HepG2 (cell line): ENCODE measurements around the gene TTC9. TPM values are rescaled to one million over a fixed set of nuclear protein-coding genes. Genes with fewer than 3 reads are reported as not detected.

Experiments
- ATAC-seq: fragments of 200-7000 bp; cut with Tn5 transposase; 3 replicates; pipeline ENCODE4 v1.9.1; 2020; ENCODE audit warnings: mild to moderate bottlenecking, moderate library complexity
- BruUV-seq: library from RNA; stranded (reverse); fragments of 400-500 nt; replicated peaks from 2 replicates; lab custom pipeline; 2021; lab: Mats Ljungman, UMichigan
- CTCF ChIA-PET: fragments of 300-600 bp; formaldehyde crosslinking; extraction: SDS; loops from one replicate; lab custom pipeline; 2021; ENCODE audit warnings: low total read pairs, inconsistent platforms, low intra/inter-chr PET ratio; lab: Yijun Ruan, JAX
- POLR2A ChIA-PET: fragments of 350-600 bp; sonication (Branson Sonifier 250); formaldehyde crosslinking; loops from one replicate; lab custom pipeline; 2020; ENCODE audit warnings: antibody characterized with exemption, inconsistent platforms; lab: Yijun Ruan, JAX
- DNase-seq: peaks from one replicate; pipeline ENCODE4 v3.0.0-alpha.2; 2015; ENCODE audit warnings: low spot score
- FAIRE-seq: peaks from 3 replicates; lab custom pipeline; 2011; peaks lifted over from hg19 to GRCh38; lab: Jason Lieb, UNC
- H2AFZ ChIP-seq: one replicate; pipeline ENCODE4 v1.6.1; 2011; ENCODE audit warnings: low read length, inconsistent platforms
- H3K27ac ChIP-seq: fragments of 300-600 bp; 3 replicates; pipeline ENCODE4 v1.8.0; 2011; ENCODE audit warnings: mixed run types, mild to moderate bottlenecking, mixed read lengths, low read length, inconsistent platforms; ENCODE audit not compliant: insufficient read depth; ENCODE audit errors: extremely low read length
- H3K27me3 ChIP-seq, 2 experiments: fragments of 200-600 bp in 1 of 2; 2 replicates in 1 of 2; 3 replicates in 1 of 2; pipeline versions ENCODE4 v1.6.0 to v1.8.0; 2011; ENCODE audit warnings: low read length in 2 of 2, mild to moderate bottlenecking in 2 of 2, moderate library complexity in 2 of 2, inconsistent platforms in 1 of 2; ENCODE audit not compliant: insufficient read depth in 2 of 2, control insufficient read depth in 1 of 2
- H3K36me3 ChIP-seq, 2 experiments: fragments of 200-600 bp in 1 of 2; replicated peaks in 1 of 2; 2 replicates in 1 of 2; 3 replicates in 1 of 2; pipeline versions ENCODE4 v1.5.1 to v1.8.0; 2011; ENCODE audit warnings: low read length in 2 of 2, inconsistent platforms in 1 of 2; ENCODE audit not compliant: insufficient read depth in 2 of 2, control insufficient read depth in 1 of 2
- H3K4me1 ChIP-seq: 2 replicates; pipeline ENCODE4 v1.5.1; 2012; ENCODE audit warnings: low read length, inconsistent platforms; ENCODE audit not compliant: insufficient read depth
- H3K4me2 ChIP-seq: 2 replicates; pipeline ENCODE4 v1.6.0; 2011; ENCODE audit warnings: low read depth, low read length, inconsistent platforms
- H3K4me3 ChIP-seq, 3 experiments: fragments of 200-600 bp in 1 of 3; sonication (generic), shearing (Covaris generic) in 1 of 3; replicated peaks in 1 of 3; 2 replicates each; pipeline ENCODE4 v1.5.1; 2011 to 2016; ENCODE audit warnings: low read length in 3 of 3, inconsistent platforms in 2 of 3, low read depth in 2 of 3, mild to moderate bottlenecking in 2 of 3, control low read depth in 1 of 3, mixed read lengths in 1 of 3; ENCODE audit not compliant: insufficient read depth in 1 of 3
- H3K79me2 ChIP-seq: one replicate; pipeline ENCODE4 v1.6.1; 2011; ENCODE audit warnings: low read length, inconsistent platforms; ENCODE audit not compliant: insufficient read depth
- H3K9ac ChIP-seq: 2 replicates; pipeline ENCODE4 v1.6.0; 2011; ENCODE audit warnings: mild to moderate bottlenecking, low read depth, low read length, inconsistent platforms; ENCODE audit not compliant: insufficient read depth
- H3K9me3 ChIP-seq: 2 replicates; pipeline ENCODE4 v1.5.1; 2012; ENCODE audit warnings: mild to moderate bottlenecking, low read length
- H4K20me1 ChIP-seq: 2 replicates; pipeline ENCODE4 v1.6.0; 2011; ENCODE audit warnings: inconsistent platforms, mild to moderate bottlenecking, low read length, moderate library complexity; ENCODE audit not compliant: insufficient read depth
- DPF2 ChIP-seq: sonication (generic); formaldehyde crosslinking; IDR thresholded peaks from 2 replicates; pipeline ENCODE4 v1.4.0; 2020; ENCODE audit warnings: mild to moderate bottlenecking, low read depth, missing genetic modification reagents, borderline replicate concordance
- HDAC2 ChIP-seq: sonication (generic); formaldehyde crosslinking; IDR thresholded peaks from 2 replicates; pipeline ENCODE4 v1.4.0; 2020; ENCODE audit warnings: missing genetic modification reagents
- NCOA2 ChIP-seq: sonication (generic); formaldehyde crosslinking; IDR thresholded peaks from 2 replicates; pipeline ENCODE4 v1.8.0; 2022; ENCODE audit warnings: inconsistent platforms
- NKX3-1 ChIP-seq: sonication (generic); formaldehyde crosslinking; IDR thresholded peaks from 2 replicates; pipeline ENCODE4 v1.5.0; 2020; ENCODE audit warnings: missing genetic modification reagents
- RXRB ChIP-seq: IDR thresholded peaks from 2 replicates; pipeline ENCODE4 v1.6.1; 2016; ENCODE audit warnings: borderline replicate concordance, missing genetic modification reagents, missing compliant biosample characterization
- ZBTB7B ChIP-seq: sonication (generic); formaldehyde crosslinking; IDR thresholded peaks from 2 replicates; pipeline ENCODE4 v1.4.0; 2020; ENCODE audit warnings: missing genetic modification reagents
- ZKSCAN8 ChIP-seq: IDR thresholded peaks from 2 replicates; pipeline ENCODE4 v1.6.1; 2016; ENCODE audit warnings: borderline replicate concordance, missing genetic modification reagents, missing compliant biosample characterization
- ZNF451 ChIP-seq: sonication (generic); formaldehyde crosslinking; IDR thresholded peaks from 2 replicates; pipeline ENCODE4 v1.5.0; 2020; ENCODE audit warnings: mild to moderate bottlenecking, missing genetic modification reagents
- WGBS: methylation state at CpG from one replicate; pipeline ENCODE4 v1.1.6; 2017; ENCODE audit warnings: low lambda C conversion rate; 5-methylcytosine and 5-hydroxymethylcytosine counted together
- in situ Hi-C: cut with HindIII; loops from 2 replicates; pipeline ENCODE4 v1.10.0; 2017; ENCODE audit warnings: low pct_unique_long_range_greater_than_20kb; ENCODE audit not compliant: extremely low pct_ligation_motif_present
- intact Hi-C: fragments of 100-400 bp; cut with micrococcal nuclease; formaldehyde crosslinking; loops from one replicate; pipeline ENCODE4 v1.10.0; 2022; ENCODE audit not compliant: unreplicated experiment
- polyA plus RNA-seq, 8 experiments: library from polyadenylated mRNA; depleted of rRNA in 3 of 8; stranded (reverse) in 7 of 8; unstranded in 1 of 8; fragments of >200 nt; fragmentation: Illumina TruSeq in 4 of 8; extraction: Trizol in 4 of 8; gene quantifications; 2 replicates each; pipeline versions ENCODE4 v1.2.1 to v1.2.3, GENCODE V29; 2011 to 2016; ENCODE audit warnings: low read depth in 4 of 8, missing spikeins in 1 of 8, mixed read lengths in 1 of 8; ENCODE audit not compliant: insufficient read depth in 1 of 8
- total RNA-seq, 5 experiments: library from RNA; depleted of rRNA; stranded (reverse); fragments of >200 nt; fragmentation: Illumina TruSeq; extraction: Trizol; gene quantifications; 2 replicates each; pipeline ENCODE4 v1.2.3, GENCODE V29; 2016; ENCODE audit warnings: low read depth in 1 of 5
- TF ChIP-seq, protein P1 (sequence below): sonication (generic); formaldehyde crosslinking; IDR thresholded peaks from 2 replicates; pipeline ENCODE4 v1.4.0; 2020; ENCODE audit warnings: missing genetic modification reagents, borderline replicate concordance
- TF ChIP-seq, protein P2 (sequence below): sonication (generic); formaldehyde crosslinking; IDR thresholded peaks from 2 replicates; pipeline ENCODE4 v1.4.0; 2020; ENCODE audit warnings: missing genetic modification reagents, low read depth, mild to moderate bottlenecking, borderline replicate concordance
- TF ChIP-seq, protein P3 (sequence below): sonication (generic); formaldehyde crosslinking; conservative IDR thresholded peaks from 2 replicates; pipeline ENCODE4 v1.4.0; 2020; ENCODE audit warnings: missing genetic modification reagents
- TF ChIP-seq, protein P4 (sequence below): fragments of 450-650 bp; IDR thresholded peaks from 2 replicates; pipeline ENCODE4 v1.6.1; 2017
- TF ChIP-seq, protein P5 (sequence below): sonication (generic); formaldehyde crosslinking; IDR thresholded peaks from 2 replicates; pipeline ENCODE4 v1.4.0; 2020; ENCODE audit warnings: missing genetic modification reagents
- TF ChIP-seq, protein P6 (sequence below): sonication (generic); formaldehyde crosslinking; IDR thresholded peaks from 2 replicates; pipeline ENCODE4 v1.5.0; 2020; ENCODE audit warnings: missing genetic modification reagents

Gene TTC9
- total and polyA plus RNA-seq, 2 of the 13 experiments (the other 11 are each of a cell fraction or from before 2014, with no cell fraction given): 0.13 to 0.30 TPM

DNA sequence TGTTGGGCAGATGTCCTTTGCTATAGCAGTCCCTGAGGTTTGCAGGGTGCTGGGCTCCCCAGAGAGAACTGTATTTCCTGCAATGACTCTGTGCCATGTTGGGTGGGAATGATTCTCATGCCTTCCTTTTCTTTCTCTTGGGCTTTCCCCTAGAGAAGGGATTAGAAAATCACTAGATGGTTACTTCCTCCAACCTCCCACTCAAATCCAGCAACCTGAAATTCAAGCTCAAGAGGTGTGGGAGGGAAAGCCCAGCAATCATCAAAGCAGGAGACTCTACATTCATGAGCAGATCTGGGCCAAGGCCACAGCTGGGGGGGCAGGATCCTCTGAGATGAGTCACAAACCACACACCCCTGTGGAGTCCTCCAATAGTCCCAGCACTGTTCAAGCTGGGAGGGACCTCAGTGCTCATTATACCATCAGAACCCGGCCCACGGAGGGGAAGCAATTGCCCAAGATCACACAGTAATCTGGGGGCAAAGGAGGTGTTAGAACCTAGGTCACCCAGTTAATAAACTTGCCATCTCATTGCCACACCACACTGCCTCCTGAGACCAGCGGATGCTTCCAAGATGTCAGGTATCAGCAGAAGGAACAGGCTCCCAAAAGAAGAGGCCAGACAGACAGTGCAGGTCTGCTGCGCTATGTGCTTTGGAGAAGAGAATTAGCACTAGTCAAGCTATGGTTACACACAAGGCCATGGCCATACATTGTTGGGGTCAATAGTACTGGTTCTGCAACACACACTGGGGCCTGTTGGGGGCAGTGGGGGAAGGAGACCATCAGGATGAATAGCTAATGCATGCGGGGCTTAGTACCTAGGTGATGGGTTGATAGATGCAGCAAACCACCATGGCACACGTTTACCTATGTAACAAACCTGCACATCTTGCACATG is 65.7 kb downstream of the TTC9 start:
- H3K4me2 ChIP-seq: peak overlapping the region; percentile 50
- in situ Hi-C loops: no loop called here
- DNase-seq (peak; percentile 93), ATAC-seq (peak; percentile 97), FAIRE-seq (peak; percentile 83)
- H4K20me1 ChIP-seq: no peaks in the 10 kb centered on the region
- no peaks in the 10 kb centered on the region for H3K36me3 ChIP-seq
- 46% methylated on average over 4 of the region's 6 CpGs for WGBS
- CTCF ChIA-PET: no interaction called here
- POLR2A ChIA-PET: interaction anchor here (1.1 to 1.7 kb wide), 4 partner anchors 46 to 106 kb away, joined by 3 to 8 read pairs (median 6); partner anchors contain the start of gene MAP3K9
- no peaks in the 10 kb centered on the region for H3K79me2 ChIP-seq
- H3K9ac ChIP-seq: no peak overlapping the region
- no peaks in the 10 kb centered on the region for H3K27me3 ChIP-seq
- peaks cover 66% of the 10 kb centered on the region for H3K4me1 ChIP-seq
- BruUV-seq: no TSS peak
- H3K9me3 ChIP-seq: no peaks in the 10 kb centered on the region
- no peak overlapping the region for H3K27ac ChIP-seq
- H3K4me3 ChIP-seq: no peak overlapping the region
- intact Hi-C loops: no loop called here
- H2AFZ ChIP-seq: no peak overlapping the region
- TF ChIP-seq, protein P1, sequence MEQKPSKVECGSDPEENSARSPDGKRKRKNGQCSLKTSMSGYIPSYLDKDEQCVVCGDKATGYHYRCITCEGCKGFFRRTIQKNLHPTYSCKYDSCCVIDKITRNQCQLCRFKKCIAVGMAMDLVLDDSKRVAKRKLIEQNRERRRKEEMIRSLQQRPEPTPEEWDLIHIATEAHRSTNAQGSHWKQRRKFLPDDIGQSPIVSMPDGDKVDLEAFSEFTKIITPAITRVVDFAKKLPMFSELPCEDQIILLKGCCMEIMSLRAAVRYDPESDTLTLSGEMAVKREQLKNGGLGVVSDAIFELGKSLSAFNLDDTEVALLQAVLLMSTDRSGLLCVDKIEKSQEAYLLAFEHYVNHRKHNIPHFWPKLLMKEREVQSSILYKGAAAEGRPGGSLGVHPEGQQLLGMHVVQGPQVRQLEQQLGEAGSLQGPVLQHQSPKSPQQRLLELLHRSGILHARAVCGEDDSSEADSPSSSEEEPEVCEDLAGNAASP: peak; percentile 36; the same call in 1 of the 2 replicates
- TF ChIP-seq DPF2 (CRISPR knock-in tag) (peak; percentile 40; the same call in 1 of the 2 replicates), ZBTB7B (CRISPR knock-in tag) (peak; percentile 42; the same call in 1 of the 2 replicates), HDAC2 (peak; percentile 58; the same call in 1 of the 2 replicates), NCOA2 (CRISPR knock-in tag) (peak; percentile 77), NKX3-1 (CRISPR knock-in tag) (no peak), RXRB (peak; percentile 86), ZKSCAN8 (CRISPR knock-in tag) (peak; percentile 67; the same call in 1 of the 2 replicates), ZNF451 (no peak)
- TF ChIP-seq, protein P2, sequence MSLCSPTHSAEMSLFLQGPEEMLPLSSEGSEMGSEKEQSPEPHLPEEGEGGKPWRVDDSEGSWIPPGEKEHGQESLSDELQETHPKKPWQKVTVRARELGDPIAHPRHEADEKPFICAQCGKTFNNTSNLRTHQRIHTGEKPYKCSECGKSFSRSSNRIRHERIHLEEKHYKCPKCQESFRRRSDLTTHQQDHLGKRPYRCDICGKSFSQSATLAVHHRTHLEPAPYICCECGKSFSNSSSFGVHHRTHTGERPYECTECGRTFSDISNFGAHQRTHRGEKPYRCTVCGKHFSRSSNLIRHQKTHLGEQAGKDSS: peak; percentile 67; the same call in 1 of the 2 replicates
- TF ChIP-seq, protein P3, sequence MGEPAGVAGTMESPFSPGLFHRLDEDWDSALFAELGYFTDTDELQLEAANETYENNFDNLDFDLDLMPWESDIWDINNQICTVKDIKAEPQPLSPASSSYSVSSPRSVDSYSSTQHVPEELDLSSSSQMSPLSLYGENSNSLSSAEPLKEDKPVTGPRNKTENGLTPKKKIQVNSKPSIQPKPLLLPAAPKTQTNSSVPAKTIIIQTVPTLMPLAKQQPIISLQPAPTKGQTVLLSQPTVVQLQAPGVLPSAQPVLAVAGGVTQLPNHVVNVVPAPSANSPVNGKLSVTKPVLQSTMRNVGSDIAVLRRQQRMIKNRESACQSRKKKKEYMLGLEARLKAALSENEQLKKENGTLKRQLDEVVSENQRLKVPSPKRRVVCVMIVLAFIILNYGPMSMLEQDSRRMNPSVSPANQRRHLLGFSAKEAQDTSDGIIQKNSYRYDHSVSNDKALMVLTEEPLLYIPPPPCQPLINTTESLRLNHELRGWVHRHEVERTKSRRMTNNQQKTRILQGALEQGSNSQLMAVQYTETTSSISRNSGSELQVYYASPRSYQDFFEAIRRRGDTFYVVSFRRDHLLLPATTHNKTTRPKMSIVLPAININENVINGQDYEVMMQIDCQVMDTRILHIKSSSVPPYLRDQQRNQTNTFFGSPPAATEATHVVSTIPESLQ (CRISPR knock-in tag): no peak
- TF ChIP-seq, protein P4, sequence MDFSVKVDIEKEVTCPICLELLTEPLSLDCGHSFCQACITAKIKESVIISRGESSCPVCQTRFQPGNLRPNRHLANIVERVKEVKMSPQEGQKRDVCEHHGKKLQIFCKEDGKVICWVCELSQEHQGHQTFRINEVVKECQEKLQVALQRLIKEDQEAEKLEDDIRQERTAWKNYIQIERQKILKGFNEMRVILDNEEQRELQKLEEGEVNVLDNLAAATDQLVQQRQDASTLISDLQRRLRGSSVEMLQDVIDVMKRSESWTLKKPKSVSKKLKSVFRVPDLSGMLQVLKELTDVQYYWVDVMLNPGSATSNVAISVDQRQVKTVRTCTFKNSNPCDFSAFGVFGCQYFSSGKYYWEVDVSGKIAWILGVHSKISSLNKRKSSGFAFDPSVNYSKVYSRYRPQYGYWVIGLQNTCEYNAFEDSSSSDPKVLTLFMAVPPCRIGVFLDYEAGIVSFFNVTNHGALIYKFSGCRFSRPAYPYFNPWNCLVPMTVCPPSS: no peak
- TF ChIP-seq, protein P5, sequence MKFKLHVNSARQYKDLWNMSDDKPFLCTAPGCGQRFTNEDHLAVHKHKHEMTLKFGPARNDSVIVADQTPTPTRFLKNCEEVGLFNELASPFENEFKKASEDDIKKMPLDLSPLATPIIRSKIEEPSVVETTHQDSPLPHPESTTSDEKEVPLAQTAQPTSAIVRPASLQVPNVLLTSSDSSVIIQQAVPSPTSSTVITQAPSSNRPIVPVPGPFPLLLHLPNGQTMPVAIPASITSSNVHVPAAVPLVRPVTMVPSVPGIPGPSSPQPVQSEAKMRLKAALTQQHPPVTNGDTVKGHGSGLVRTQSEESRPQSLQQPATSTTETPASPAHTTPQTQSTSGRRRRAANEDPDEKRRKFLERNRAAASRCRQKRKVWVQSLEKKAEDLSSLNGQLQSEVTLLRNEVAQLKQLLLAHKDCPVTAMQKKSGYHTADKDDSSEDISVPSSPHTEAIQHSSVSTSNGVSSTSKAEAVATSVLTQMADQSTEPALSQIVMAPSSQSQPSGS: 0 out of 2 replicates have a peak, but pooled peaks have one; percentile 31
- TF ChIP-seq, protein P6, sequence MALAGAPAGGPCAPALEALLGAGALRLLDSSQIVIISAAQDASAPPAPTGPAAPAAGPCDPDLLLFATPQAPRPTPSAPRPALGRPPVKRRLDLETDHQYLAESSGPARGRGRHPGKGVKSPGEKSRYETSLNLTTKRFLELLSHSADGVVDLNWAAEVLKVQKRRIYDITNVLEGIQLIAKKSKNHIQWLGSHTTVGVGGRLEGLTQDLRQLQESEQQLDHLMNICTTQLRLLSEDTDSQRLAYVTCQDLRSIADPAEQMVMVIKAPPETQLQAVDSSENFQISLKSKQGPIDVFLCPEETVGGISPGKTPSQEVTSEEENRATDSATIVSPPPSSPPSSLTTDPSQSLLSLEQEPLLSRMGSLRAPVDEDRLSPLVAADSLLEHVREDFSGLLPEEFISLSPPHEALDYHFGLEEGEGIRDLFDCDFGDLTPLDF (CRISPR knock-in tag): no peak
